Neuronal stem cell (in vitro differentiated cells): ENCODE data around the gene WDR87.

Source experiments
- DNase-seq: peaks from one replicate; pipeline ENCODE4 v3.0.0-alpha.2; 2013; ENCODE audit warnings: low spot score
- H2AFZ ChIP-seq: one replicate; pipeline ENCODE4 v1.6.1; 2013; ENCODE audit warnings: mild to moderate bottlenecking, low read length, inconsistent platforms
- H2AK5ac ChIP-seq: 2 replicates; pipeline ENCODE4 v1.6.1; 2013; ENCODE audit warnings: low read depth, mild to moderate bottlenecking, inconsistent platforms, low read length, moderate library complexity, mixed read lengths
- H2BK120ac ChIP-seq: 2 replicates; pipeline ENCODE4 v1.6.1; 2013; ENCODE audit warnings: low read depth, mild to moderate bottlenecking, inconsistent platforms, low read length, moderate library complexity, mixed read lengths
- H2BK12ac ChIP-seq: one replicate; pipeline ENCODE4 v1.6.1; 2013; ENCODE audit warnings: low read length, inconsistent platforms
- H2BK15ac ChIP-seq: 2 replicates; pipeline ENCODE4 v1.6.1; 2013; ENCODE audit warnings: mild to moderate bottlenecking, low read length, inconsistent platforms, mixed read lengths
- H2BK5ac ChIP-seq: one replicate; pipeline ENCODE4 v1.6.1; 2013; ENCODE audit warnings: inconsistent platforms, mild to moderate bottlenecking, low read length, moderate library complexity
- H3K14ac ChIP-seq: one replicate; pipeline ENCODE4 v1.6.1; 2013; ENCODE audit warnings: low read length, inconsistent platforms
- H3K18ac ChIP-seq: 2 replicates; pipeline ENCODE4 v1.6.1; 2013; ENCODE audit warnings: low read length, inconsistent platforms
- H3K23ac ChIP-seq: 2 replicates; pipeline ENCODE4 v1.6.1; 2013; ENCODE audit warnings: low read depth, mild to moderate bottlenecking, mixed read lengths, low read length, inconsistent platforms; ENCODE audit not compliant: poor library complexity
- H3K27ac ChIP-seq: replicated peaks from 3 replicates; pipeline ENCODE4 v1.5.1; 2013; ENCODE audit warnings: low read length, inconsistent platforms
- H3K27me3 ChIP-seq, 3 experiments: 2 replicates each; pipeline ENCODE4 v1.6.1; 2013; ENCODE audit warnings: low read length in 3 of 3, mild to moderate bottlenecking in 2 of 3, inconsistent platforms in 1 of 3, low read depth in 1 of 3, mixed read lengths in 1 of 3, moderate library complexity in 1 of 3; ENCODE audit not compliant: control insufficient read depth in 3 of 3, insufficient read depth in 3 of 3
- H3K36me3 ChIP-seq, 2 donors: replicated peaks in 1 of 2; 2 replicates each; pipeline ENCODE4 v1.6.1; 2013; ENCODE audit warnings: low read length in 2 of 2; ENCODE audit not compliant: control insufficient read depth in 2 of 2, insufficient read depth in 2 of 2
- H3K4ac ChIP-seq: 2 replicates; pipeline ENCODE4 v1.6.1; 2013; ENCODE audit warnings: inconsistent platforms, mild to moderate bottlenecking, low read length, moderate library complexity
- H3K4me1 ChIP-seq, 2 donors: 1 replicate in 1 of 2; 2 replicates in 1 of 2; pipeline ENCODE4 v1.6.1; 2013; ENCODE audit warnings: low read length in 2 of 2, low read depth in 1 of 2; ENCODE audit not compliant: control insufficient read depth in 2 of 2, insufficient read depth in 1 of 2
- H3K4me2 ChIP-seq: one replicate; pipeline ENCODE4 v1.6.1; 2013; ENCODE audit warnings: mild to moderate bottlenecking, low read length, inconsistent platforms; ENCODE audit not compliant: insufficient read depth, poor library complexity, severe bottlenecking
- H3K4me3 ChIP-seq, 2 donors: 2 replicates each; pipeline ENCODE4 v1.5.1; 2013; ENCODE audit warnings: low read length in 2 of 2, mild to moderate bottlenecking in 2 of 2, inconsistent platforms in 1 of 2, moderate library complexity in 1 of 2
- H3K79me1 ChIP-seq: one replicate; pipeline ENCODE4 v1.6.1; 2013; ENCODE audit warnings: low read depth, mild to moderate bottlenecking, inconsistent platforms, low read length, moderate library complexity
- H3K9ac ChIP-seq: one replicate; pipeline ENCODE4 v1.6.1; 2013; ENCODE audit warnings: mild to moderate bottlenecking, low read depth, low read length, inconsistent platforms; ENCODE audit not compliant: poor library complexity
- H3K9me3 ChIP-seq, 2 donors: replicated peaks in 1 of 2; 2 replicates each; pipeline versions ENCODE3 to v1.6.1; 2013; ENCODE audit warnings: low read length in 2 of 2, mild to moderate bottlenecking in 2 of 2, inconsistent platforms in 1 of 2, low read depth in 1 of 2, mixed read lengths in 1 of 2, moderate library complexity in 1 of 2; ENCODE audit not compliant: control insufficient read depth in 2 of 2, insufficient read depth in 1 of 2
- H4K8ac ChIP-seq: one replicate; pipeline ENCODE4 v1.6.1; 2013; ENCODE audit warnings: low read depth, mild to moderate bottlenecking, inconsistent platforms, low read length, moderate library complexity
- H4K91ac ChIP-seq: one replicate; pipeline ENCODE4 v1.6.1; 2013; ENCODE audit warnings: low read length, low read depth, mild to moderate bottlenecking, inconsistent platforms; ENCODE audit not compliant: poor library complexity
- WGBS, 2 donors: extraction: QIAGEN DNeasy Blood & Tissue Kit; methylation state at CpG; one replicate each; pipeline ENCODE4 v1.1.7; 2013; ENCODE audit warnings: missing lambda C conversion rate in 2 of 2, mixed read lengths in 1 of 2; ENCODE audit not compliant: insufficient read length in 2 of 2, insufficient replicate concordance in 1 of 2; ENCODE audit errors: extremely low coverage in 2 of 2; 5-methylcytosine and 5-hydroxymethylcytosine counted together

Gene WDR87

GRCh38 chr19:37941782-37942515 lies 35.6 kb upstream of the WDR87 start:
- WGBS, 2 donors: no CpG with 5 or more reads among the region's 12 CpGs
- Histone ChIP-seq H3K9me3 (peaks cover 2 to 14% of the 10 kb centered on the region in 2 donors), H4K91ac (no peak overlapping the region), H3K23ac (no peak overlapping the region), H2AK5ac (no peak overlapping the region), H3K9ac (no peak overlapping the region), H2BK15ac (no peak overlapping the region), H4K8ac (no peak overlapping the region), H2BK12ac (no peak overlapping the region), H3K4me3 (no peak overlapping the region), H3K27me3 (no peaks in the 10 kb centered on the region), H3K79me1 (peaks cover 2% of the 10 kb centered on the region), H3K36me3 (peaks cover 0 to 8% of the 10 kb centered on the region in 2 donors), H3K4ac (no peak overlapping the region), H3K4me2 (no peak overlapping the region), H3K18ac (no peak overlapping the region), H3K27ac (no peak overlapping the region), H3K4me1 (peaks cover 7 to 8% of the 10 kb centered on the region in 2 donors), H3K14ac (no peak overlapping the region), H2BK5ac (no peak overlapping the region), H2AFZ (no peak overlapping the region), H2BK120ac (no peak overlapping the region)
- no peak for DNase-seq

- H3K4ac ChIP-seq: no peak overlapping the region
- H3K23ac ChIP-seq: no peak overlapping the region
- no peak overlapping the region for H3K27ac ChIP-seq
- no peak overlapping the region for H3K9ac ChIP-seq
- no peak overlapping the region for H3K4me3 ChIP-seq
- H3K79me1 ChIP-seq: peaks cover 6% of the 10 kb centered on the region
- H3K9me3 ChIP-seq: peaks cover 8 to 21% of the 10 kb centered on the region in 2 donors
- no peak overlapping the region for H4K8ac ChIP-seq
- H3K36me3 ChIP-seq: peaks cover 2 to 14% of the 10 kb centered on the region in 2 donors
- no peak overlapping the region for H2AFZ ChIP-seq
- no peaks in the 10 kb centered on the region for H3K27me3 ChIP-seq
- no peak for DNase-seq
- H2AK5ac ChIP-seq: no peak overlapping the region
- no peak overlapping the region for H3K14ac ChIP-seq
- no peak overlapping the region for H3K18ac ChIP-seq
- no peak overlapping the region for H4K91ac ChIP-seq
- H2BK15ac ChIP-seq: no peak overlapping the region
- WGBS, 2 donors: no CpG with 5 or more reads among the region's 1 CpG
- H3K4me1 ChIP-seq: peaks cover 8 to 14% of the 10 kb centered on the region in 2 donors
- H2BK12ac ChIP-seq: no peak overlapping the region
- no peak overlapping the region for H2BK120ac ChIP-seq
- H2BK5ac ChIP-seq: no peak overlapping the region
- H3K4me2 ChIP-seq: no peak overlapping the region
These were observed 32.0 kb upstream of the WDR87 start for GRCh38 chr19:37938353-37938752.

DNA sequence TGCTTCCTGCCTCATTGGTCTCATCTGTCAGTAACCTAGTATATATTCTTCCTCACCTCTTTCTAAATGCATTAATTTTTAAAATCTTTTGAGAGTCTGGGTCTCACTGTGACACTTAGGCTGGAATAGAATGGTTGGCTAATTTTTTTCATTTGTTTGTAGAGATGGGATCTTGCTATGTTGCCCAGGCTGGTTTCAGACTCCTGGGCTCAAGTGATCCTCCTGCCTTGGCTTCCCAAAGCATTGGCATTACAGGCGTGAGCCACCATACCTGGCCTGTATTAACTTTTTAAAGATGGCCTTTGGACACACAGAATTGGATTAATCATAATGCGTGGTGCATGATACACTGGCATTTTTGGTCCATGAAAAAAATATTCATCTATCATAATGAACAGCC lies 30.5 kb upstream of the WDR87 start:
- Histone ChIP-seq H2BK15ac (no peak overlapping the region), H3K27me3 (no peaks in the 10 kb centered on the region), H2BK12ac (no peak overlapping the region), H2AK5ac (no peak overlapping the region), H3K9me3 (peaks cover 8 to 21% of the 10 kb centered on the region in 2 donors), H3K4me3 (no peak overlapping the region), H3K23ac (no peak overlapping the region), H3K79me1 (peaks cover 6% of the 10 kb centered on the region), H3K36me3 (peaks cover 2 to 13% of the 10 kb centered on the region in 2 donors), H3K27ac (no peak overlapping the region), H2BK5ac (no peak overlapping the region), H2BK120ac (no peak overlapping the region), H3K4me2 (no peak overlapping the region), H4K8ac (no peak overlapping the region), H3K4me1 (peaks cover 16 to 22% of the 10 kb centered on the region in 2 donors), H2AFZ (no peak overlapping the region), H3K4ac (no peak overlapping the region), H3K18ac (no peak overlapping the region), H4K91ac (no peak overlapping the region), H3K14ac (no peak overlapping the region), H3K9ac (no peak overlapping the region)
- no peak for DNase-seq
- WGBS, 2 donors: no CpG with 5 or more reads among the region's 2 CpGs

- Histone ChIP-seq H3K14ac (no peak overlapping the region), H4K8ac (no peak overlapping the region), H2AK5ac (no peak overlapping the region), H3K4me1 (peaks cover 10 to 20% of the 10 kb centered on the region in 2 donors), H3K9ac (no peak overlapping the region), H4K91ac (no peak overlapping the region), H2BK12ac (no peak overlapping the region), H3K4me3 (no peak overlapping the region), H3K36me3 (peaks cover 2 to 13% of the 10 kb centered on the region in 2 donors), H3K79me1 (peaks cover 6% of the 10 kb centered on the region), H3K23ac (no peak overlapping the region), H3K27me3 (no peaks in the 10 kb centered on the region), H2BK5ac (no peak overlapping the region), H2BK120ac (no peak overlapping the region), H3K4me2 (no peak overlapping the region), H3K18ac (no peak overlapping the region), H3K27ac (no peak overlapping the region), H2AFZ (no peak overlapping the region), H3K9me3 (peaks cover 8 to 21% of the 10 kb centered on the region in 2 donors), H3K4ac (no peak overlapping the region), H2BK15ac (no peak overlapping the region)
- no CpG with 5 or more reads among the region's 2 CpGs for WGBS, 2 donors
- no peak for DNase-seq
These were observed 29.8 kb upstream of the WDR87 start for GRCh38 chr19:37936166-37936565.
